ENCODE data around the gene DNAJC1. TPM values are rescaled to one million over a fixed set of nuclear protein-coding genes. Genes with fewer than 3 reads are reported as not detected.

DNAJC1 gene
- polyA plus RNA-seq, 5 donors = 29.6 to 38.2 (median 30.4) TPM

Other genes with a start within 250 kb of the DNAJC1 start
- gene EBLN1, start 214.3 kb upstream of the DNAJC1 start, polyA plus RNA-seq (ENCODE audit: insufficient read depth in 1 of 5, insufficient read length in 5 of 5, low replicate concordance in 1 of 5) = under 1 TPM in 1 of 5 donors, not detected in 4; 0.09 TPM